Endothelial cell of umbilical vein (primary cell): ENCODE measurements around the gene GUCA1A.

Source experiments
- EZH2 ChIP-seq: IDR thresholded peaks from 2 replicates; pipeline ENCODE4 v1.6.1; 2012; ENCODE audit warnings: borderline replicate concordance, low read depth, mild to moderate bottlenecking, moderate library complexity, low read length, inconsistent platforms; ENCODE audit not compliant: severe bottlenecking
- FOS ChIP-seq: IDR thresholded peaks from 2 replicates; pipeline ENCODE4 v1.6.1; 2011; ENCODE audit warnings: mild to moderate bottlenecking, low read length, moderate library complexity, borderline replicate concordance; ENCODE audit not compliant: insufficient read depth
- GATA2 ChIP-seq: IDR thresholded peaks from 2 replicates; pipeline ENCODE4 v1.7.0; 2011; ENCODE audit warnings: low read depth, mild to moderate bottlenecking, moderate library complexity, mixed read lengths, low read length; ENCODE audit not compliant: insufficient read length, insufficient read depth
- JUN ChIP-seq: IDR thresholded peaks from 2 replicates; pipeline ENCODE4 v1.6.1; 2011; ENCODE audit warnings: borderline replicate concordance, low read depth; ENCODE audit not compliant: insufficient read length, insufficient read depth
- MAX ChIP-seq: IDR thresholded peaks from 2 replicates; pipeline ENCODE4 v1.6.1; 2011; ENCODE audit not compliant: insufficient read depth, insufficient read length
- MYC ChIP-seq: IDR thresholded peaks from one replicate; pipeline ENCODE4 v1.6.1; 2011; ENCODE audit warnings: mild to moderate bottlenecking, low read depth, low read length
- POLR2A ChIP-seq: IDR thresholded peaks from 2 replicates; pipeline ENCODE4 v1.6.1; 2012; ENCODE audit warnings: low read depth, mild to moderate bottlenecking, control low read depth, low read length
- POLR2AphosphoS5 ChIP-seq: IDR thresholded peaks from 2 replicates; pipeline ENCODE4 v1.6.1; 2012; ENCODE audit warnings: low read depth, mild to moderate bottlenecking, control low read depth, low read length, moderate library complexity; ENCODE audit not compliant: insufficient read depth
- TF ChIP-seq, protein P1 (sequence below), 2 donors: IDR thresholded peaks; 1 replicate in 1 of 2; 2 replicates in 1 of 2; pipeline ENCODE4 v1.5.1; 2011; ENCODE audit warnings: low read length in 2 of 2, mild to moderate bottlenecking in 2 of 2, moderate library complexity in 2 of 2, control low read depth in 1 of 2, inconsistent platforms in 1 of 2, low read depth in 1 of 2; ENCODE audit not compliant: insufficient read depth in 1 of 2; ENCODE audit errors: extremely low read depth in 1 of 2

GRCh38 chr6:42168650-42169049 is 4.5 kb upstream of the GUCA1A start:
- TF ChIP-seq, protein P1, sequence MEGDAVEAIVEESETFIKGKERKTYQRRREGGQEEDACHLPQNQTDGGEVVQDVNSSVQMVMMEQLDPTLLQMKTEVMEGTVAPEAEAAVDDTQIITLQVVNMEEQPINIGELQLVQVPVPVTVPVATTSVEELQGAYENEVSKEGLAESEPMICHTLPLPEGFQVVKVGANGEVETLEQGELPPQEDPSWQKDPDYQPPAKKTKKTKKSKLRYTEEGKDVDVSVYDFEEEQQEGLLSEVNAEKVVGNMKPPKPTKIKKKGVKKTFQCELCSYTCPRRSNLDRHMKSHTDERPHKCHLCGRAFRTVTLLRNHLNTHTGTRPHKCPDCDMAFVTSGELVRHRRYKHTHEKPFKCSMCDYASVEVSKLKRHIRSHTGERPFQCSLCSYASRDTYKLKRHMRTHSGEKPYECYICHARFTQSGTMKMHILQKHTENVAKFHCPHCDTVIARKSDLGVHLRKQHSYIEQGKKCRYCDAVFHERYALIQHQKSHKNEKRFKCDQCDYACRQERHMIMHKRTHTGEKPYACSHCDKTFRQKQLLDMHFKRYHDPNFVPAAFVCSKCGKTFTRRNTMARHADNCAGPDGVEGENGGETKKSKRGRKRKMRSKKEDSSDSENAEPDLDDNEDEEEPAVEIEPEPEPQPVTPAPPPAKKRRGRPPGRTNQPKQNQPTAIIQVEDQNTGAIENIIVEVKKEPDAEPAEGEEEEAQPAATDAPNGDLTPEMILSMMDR (IDR thresholded peaks at IDR 0.05; ENCODE audit: extremely low read depth in 1 of 2, insufficient read depth in 1 of 2, low read depth in 1 of 2, low read length in 2 of 2): no peak
- TF ChIP-seq POLR2A (no peak), JUN (no peak), POLR2AphosphoS5 (no peak), MAX (no peak), EZH2 (no peak), FOS (no peak), MYC (no peak), GATA2 (no peak)
